HL-60 (cell line): Measurements from ENCODE around the gene TNFAIP8.

ENCODE experiments used
- DNase-seq, 2 experiments: peaks; one replicate each; pipeline ENCODE4 v3.0.0-alpha.2; 2010 to 2020; ENCODE audit warnings: low read depth in 1 of 2, low spot score in 1 of 2
- H3K27ac ChIP-seq: fragments of 250-450 bp; sonication (Bioruptor Pico); replicated peaks from 2 replicates; pipeline ENCODE4 v1.5.1; 2020; ENCODE audit warnings: mild to moderate bottlenecking, moderate library complexity
- H3K27me3 ChIP-seq: fragments of 250-450 bp; sonication (Bioruptor Pico); 2 replicates; pipeline ENCODE4 v1.5.1; 2021; ENCODE audit warnings: mild to moderate bottlenecking, moderate library complexity; ENCODE audit not compliant: insufficient read depth, poor library complexity, severe bottlenecking
- H3K4me3 ChIP-seq: replicated peaks from 2 replicates; pipeline ENCODE4 v1.5.1; 2011; ENCODE audit warnings: mild to moderate bottlenecking, control low read depth, low read length; ENCODE audit not compliant: insufficient read depth
- GABPA ChIP-seq: IDR thresholded peaks from 2 replicates; pipeline ENCODE4 v1.6.1; 2012; ENCODE audit warnings: low read depth
- POLR2AphosphoS5 ChIP-seq: IDR thresholded peaks from 2 replicates; pipeline ENCODE4 v1.6.1; 2012; ENCODE audit warnings: low read depth
- SPI1 ChIP-seq: IDR thresholded peaks from 2 replicates; pipeline ENCODE4 v1.6.1; 2012; ENCODE audit warnings: low read depth, mild to moderate bottlenecking, borderline replicate concordance
- TF ChIP-seq, protein P1 (sequence below): IDR thresholded peaks from one replicate; pipeline ENCODE4 v1.5.1; 2011; ENCODE audit warnings: low read length, control low read depth, inconsistent platforms; ENCODE audit not compliant: insufficient read depth
- TF ChIP-seq, protein P2 (sequence below): IDR thresholded peaks from 2 replicates; pipeline ENCODE4 v1.6.1; 2012; ENCODE audit warnings: low read depth; ENCODE audit not compliant: insufficient replicate concordance

TNFAIP8 gene

DNA sequence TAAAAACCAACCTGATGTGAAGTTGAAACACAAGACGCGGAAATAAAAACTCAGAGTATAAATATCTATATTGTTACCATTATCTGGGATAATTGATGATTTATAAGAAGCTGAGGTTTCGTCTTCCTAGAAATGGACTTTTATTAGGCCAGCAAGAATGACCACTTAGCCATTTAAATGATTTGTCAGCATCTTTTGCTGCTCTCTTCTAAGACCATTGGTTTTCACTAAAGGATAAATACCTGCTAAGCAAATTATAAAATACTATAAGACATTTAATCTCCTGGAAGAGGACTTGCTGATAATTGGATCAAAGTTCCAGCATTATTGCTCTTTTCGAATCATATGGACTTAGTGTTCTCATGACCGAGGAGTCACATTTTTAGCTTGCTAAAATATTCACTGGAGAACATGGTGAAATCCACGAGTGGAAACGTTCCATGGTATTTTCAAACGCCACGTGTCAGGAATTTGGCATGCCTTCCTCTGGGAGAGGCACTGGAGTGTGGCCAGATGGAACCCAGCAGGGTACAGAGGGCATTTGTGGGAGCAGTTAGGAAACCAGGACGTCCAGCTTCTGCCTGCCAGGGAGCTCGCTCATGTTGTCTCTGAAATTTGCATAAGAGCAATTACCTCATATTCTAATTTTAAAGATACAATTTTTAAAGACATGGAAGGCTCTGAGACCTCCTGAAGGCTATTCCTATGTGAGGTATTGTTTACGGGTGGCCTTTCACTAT, 43.1 kb downstream of the TNFAIP8 start:
- no peaks in the 10 kb centered on the region for H3K27me3 ChIP-seq
- H3K27ac ChIP-seq: no peak overlapping the region
- TF ChIP-seq, protein P1, sequence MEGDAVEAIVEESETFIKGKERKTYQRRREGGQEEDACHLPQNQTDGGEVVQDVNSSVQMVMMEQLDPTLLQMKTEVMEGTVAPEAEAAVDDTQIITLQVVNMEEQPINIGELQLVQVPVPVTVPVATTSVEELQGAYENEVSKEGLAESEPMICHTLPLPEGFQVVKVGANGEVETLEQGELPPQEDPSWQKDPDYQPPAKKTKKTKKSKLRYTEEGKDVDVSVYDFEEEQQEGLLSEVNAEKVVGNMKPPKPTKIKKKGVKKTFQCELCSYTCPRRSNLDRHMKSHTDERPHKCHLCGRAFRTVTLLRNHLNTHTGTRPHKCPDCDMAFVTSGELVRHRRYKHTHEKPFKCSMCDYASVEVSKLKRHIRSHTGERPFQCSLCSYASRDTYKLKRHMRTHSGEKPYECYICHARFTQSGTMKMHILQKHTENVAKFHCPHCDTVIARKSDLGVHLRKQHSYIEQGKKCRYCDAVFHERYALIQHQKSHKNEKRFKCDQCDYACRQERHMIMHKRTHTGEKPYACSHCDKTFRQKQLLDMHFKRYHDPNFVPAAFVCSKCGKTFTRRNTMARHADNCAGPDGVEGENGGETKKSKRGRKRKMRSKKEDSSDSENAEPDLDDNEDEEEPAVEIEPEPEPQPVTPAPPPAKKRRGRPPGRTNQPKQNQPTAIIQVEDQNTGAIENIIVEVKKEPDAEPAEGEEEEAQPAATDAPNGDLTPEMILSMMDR: no peak
- TF ChIP-seq GABPA (no peak), SPI1 (no peak), POLR2AphosphoS5 (no peak)
- TF ChIP-seq, protein P2, sequence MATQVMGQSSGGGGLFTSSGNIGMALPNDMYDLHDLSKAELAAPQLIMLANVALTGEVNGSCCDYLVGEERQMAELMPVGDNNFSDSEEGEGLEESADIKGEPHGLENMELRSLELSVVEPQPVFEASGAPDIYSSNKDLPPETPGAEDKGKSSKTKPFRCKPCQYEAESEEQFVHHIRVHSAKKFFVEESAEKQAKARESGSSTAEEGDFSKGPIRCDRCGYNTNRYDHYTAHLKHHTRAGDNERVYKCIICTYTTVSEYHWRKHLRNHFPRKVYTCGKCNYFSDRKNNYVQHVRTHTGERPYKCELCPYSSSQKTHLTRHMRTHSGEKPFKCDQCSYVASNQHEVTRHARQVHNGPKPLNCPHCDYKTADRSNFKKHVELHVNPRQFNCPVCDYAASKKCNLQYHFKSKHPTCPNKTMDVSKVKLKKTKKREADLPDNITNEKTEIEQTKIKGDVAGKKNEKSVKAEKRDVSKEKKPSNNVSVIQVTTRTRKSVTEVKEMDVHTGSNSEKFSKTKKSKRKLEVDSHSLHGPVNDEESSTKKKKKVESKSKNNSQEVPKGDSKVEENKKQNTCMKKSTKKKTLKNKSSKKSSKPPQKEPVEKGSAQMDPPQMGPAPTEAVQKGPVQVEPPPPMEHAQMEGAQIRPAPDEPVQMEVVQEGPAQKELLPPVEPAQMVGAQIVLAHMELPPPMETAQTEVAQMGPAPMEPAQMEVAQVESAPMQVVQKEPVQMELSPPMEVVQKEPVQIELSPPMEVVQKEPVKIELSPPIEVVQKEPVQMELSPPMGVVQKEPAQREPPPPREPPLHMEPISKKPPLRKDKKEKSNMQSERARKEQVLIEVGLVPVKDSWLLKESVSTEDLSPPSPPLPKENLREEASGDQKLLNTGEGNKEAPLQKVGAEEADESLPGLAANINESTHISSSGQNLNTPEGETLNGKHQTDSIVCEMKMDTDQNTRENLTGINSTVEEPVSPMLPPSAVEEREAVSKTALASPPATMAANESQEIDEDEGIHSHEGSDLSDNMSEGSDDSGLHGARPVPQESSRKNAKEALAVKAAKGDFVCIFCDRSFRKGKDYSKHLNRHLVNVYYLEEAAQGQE: no peak
- no peak overlapping the region for H3K4me3 ChIP-seq
- DNase-seq: no peak

DNA sequence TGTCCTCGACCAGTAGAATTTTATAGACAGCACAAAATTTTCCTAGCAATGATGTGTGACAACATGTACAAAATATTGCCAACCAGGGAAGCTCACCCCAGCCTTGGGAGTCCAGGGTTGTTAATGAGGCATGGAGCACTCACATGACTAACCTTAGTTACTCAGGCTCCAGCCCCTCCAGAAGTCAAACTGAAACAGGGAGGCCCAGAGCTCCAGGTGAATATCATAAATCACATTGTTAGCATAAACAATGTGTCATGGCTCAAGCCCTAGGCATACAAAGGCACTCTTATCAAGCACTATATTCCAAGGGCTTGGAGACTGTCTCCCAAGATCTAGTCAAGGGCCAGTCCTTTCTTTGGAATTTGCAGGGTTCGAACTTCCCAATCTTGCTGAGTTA, 44.4 kb downstream of the TNFAIP8 start:
- TF ChIP-seq, protein P1: no peak
- TF ChIP-seq SPI1 (no peak), POLR2AphosphoS5 (no peak), GABPA (no peak)
- TF ChIP-seq, protein P2: no peak
- Histone ChIP-seq H3K4me3 (no peak overlapping the region), H3K27ac (no peak overlapping the region), H3K27me3 (no peaks in the 10 kb centered on the region)
- DNase-seq: no peak

DNA sequence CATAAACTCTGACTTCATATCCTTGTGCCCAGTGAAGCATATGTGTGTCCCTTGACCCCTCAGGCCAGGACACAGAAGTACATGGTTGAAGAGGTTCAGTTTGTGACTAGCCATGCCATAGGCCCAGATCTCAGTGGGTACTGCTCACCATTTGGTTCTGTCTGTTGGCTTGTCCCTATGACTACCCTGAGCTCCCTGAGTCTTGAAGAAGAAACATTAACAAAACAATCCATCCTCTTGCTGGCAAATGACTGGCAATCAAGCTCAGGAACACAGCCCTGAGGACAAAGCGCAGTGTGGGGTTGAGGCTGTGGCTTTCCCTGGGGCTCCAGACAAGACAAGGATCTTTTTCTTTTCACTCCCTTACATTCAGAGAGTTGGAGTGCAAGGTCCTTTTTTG, 46.3 kb downstream of the TNFAIP8 start:
- H3K4me3 ChIP-seq: no peak overlapping the region
- no peak for DNase-seq
- no peak for TF ChIP-seq GABPA
- TF ChIP-seq, protein P2: no peak
- TF ChIP-seq POLR2AphosphoS5: no peak
- no peak for TF ChIP-seq SPI1
- TF ChIP-seq, protein P1: no peak
- H3K27ac ChIP-seq: no peak overlapping the region
- no peaks in the 10 kb centered on the region for H3K27me3 ChIP-seq
